ENCODE measurements around the gene COPS7A. TPM values are rescaled to one million over a fixed set of nuclear protein-coding genes. Genes with fewer than 3 reads are reported as not detected.

Gene COPS7A
- total RNA-seq, 4 donors from 2014 or later, result 39.0 to 55.6 (median 45.4) TPM

GRCh38 chr12:6692888-6693287 lies 31.0 kb upstream of the COPS7A start:
- TF ChIP-seq CTCF (IDR thresholded peaks at IDR 0.05; ENCODE audit: low read depth), result no peak

GRCh38 chr12:6693832-6694355 lies 30.0 kb upstream of the COPS7A start:
- TF ChIP-seq CTCF (IDR thresholded peaks at IDR 0.05; ENCODE audit: low read depth), result no peak

- TF ChIP-seq CTCF (IDR thresholded peaks at IDR 0.05; ENCODE audit: low read depth), result no peak
Observed at GRCh38 chr12:6694701-6695100, 29.1 kb upstream of the COPS7A start.

- TF ChIP-seq CTCF (IDR thresholded peaks at IDR 0.05; ENCODE audit: low read depth), result no peak
Observed at GRCh38 chr12:6695313-6696045, 28.4 kb upstream of the COPS7A start.

GRCh38 chr12:6696690-6697583 lies 26.9 kb upstream of the COPS7A start:
- TF ChIP-seq CTCF (IDR thresholded peaks at IDR 0.05; ENCODE audit: low read depth), result no peak

- no peak for TF ChIP-seq CTCF (IDR thresholded peaks at IDR 0.05; ENCODE audit: low read depth)
Observed at GRCh38 chr12:6697584-6698351, 26.1 kb upstream of the COPS7A start.
